HepG2 (cell line): Measurements from ENCODE around the gene NEURL2. TPM values are rescaled to one million over a fixed set of nuclear protein-coding genes. Genes with fewer than 3 reads are reported as not detected.

Experiments
- AKAP8 ChIP-seq: sonication (generic); formaldehyde crosslinking; IDR thresholded peaks from 2 replicates; pipeline ENCODE4 v1.5.1; 2020; ENCODE audit warnings: mild to moderate bottlenecking, missing genetic modification reagents
- ETV6 ChIP-seq: sonication (generic); formaldehyde crosslinking; conservative IDR thresholded peaks from 2 replicates; pipeline ENCODE4 v1.4.0; 2020; ENCODE audit warnings: missing genetic modification reagents
- FOXA3 ChIP-seq: IDR thresholded peaks from 2 replicates; pipeline ENCODE4 v1.6.1; 2016; ENCODE audit warnings: missing genetic modification reagents, missing compliant biosample characterization
- MTA3 ChIP-seq: sonication (generic); formaldehyde crosslinking; IDR thresholded peaks from 2 replicates; pipeline ENCODE4 v1.4.0; 2020; ENCODE audit warnings: missing genetic modification reagents
- NFKB2 ChIP-seq: sonication (generic); formaldehyde crosslinking; IDR thresholded peaks from 2 replicates; pipeline ENCODE4 v1.4.0; 2020; ENCODE audit warnings: missing genetic modification reagents, borderline replicate concordance
- SNAPC2 ChIP-seq: sonication (generic); formaldehyde crosslinking; IDR thresholded peaks from 2 replicates; pipeline ENCODE4 v1.8.1; 2022; ENCODE audit warnings: mild to moderate bottlenecking, missing genetic modification reagents
- SP140L ChIP-seq: sonication (generic); formaldehyde crosslinking; IDR thresholded peaks from 2 replicates; pipeline ENCODE4 v1.4.0; 2020; ENCODE audit warnings: missing genetic modification reagents, borderline replicate concordance
- TGIF2 ChIP-seq: IDR thresholded peaks from 2 replicates; pipeline ENCODE4 v1.6.1; 2016; ENCODE audit warnings: control low read depth, missing compliant biosample characterization
- ZBTB40 ChIP-seq, 2 experiments: fragments of 450-650 bp in 1 of 2; sonication (generic) in 1 of 2; formaldehyde crosslinking in 1 of 2; IDR thresholded peaks; 2 replicates each; pipeline versions ENCODE4 v1.6.1 to v1.8.0; 2016 to 2022; ENCODE audit warnings: antibody characterized with exemption in 1 of 2, mild to moderate bottlenecking in 1 of 2, missing genetic modification reagents in 1 of 2
- ZKSCAN8 ChIP-seq: IDR thresholded peaks from 2 replicates; pipeline ENCODE4 v1.6.1; 2016; ENCODE audit warnings: borderline replicate concordance, missing genetic modification reagents, missing compliant biosample characterization
- ZNF552 ChIP-seq: sonication (generic); formaldehyde crosslinking; IDR thresholded peaks from 2 replicates; pipeline ENCODE4 v1.9.0; 2022; ENCODE audit warnings: missing genetic modification reagents, mild to moderate bottlenecking, borderline replicate concordance
- ZNF589 ChIP-seq: sonication (generic); formaldehyde crosslinking; conservative IDR thresholded peaks from 2 replicates; pipeline ENCODE4 v1.8.0; 2022; ENCODE audit warnings: mild to moderate bottlenecking, moderate library complexity, missing genetic modification reagents
- ZNF720 ChIP-seq: sonication (generic); formaldehyde crosslinking; IDR thresholded peaks from 2 replicates; pipeline ENCODE4 v1.4.0; 2020; ENCODE audit warnings: missing genetic modification reagents
- ZNF776 ChIP-seq: sonication (generic); formaldehyde crosslinking; IDR thresholded peaks from 2 replicates; pipeline ENCODE4 v1.4.0; 2020; ENCODE audit warnings: mild to moderate bottlenecking, missing genetic modification reagents
- ZNF891 ChIP-seq: sonication (generic); formaldehyde crosslinking; IDR thresholded peaks from 2 replicates; pipeline ENCODE4 v1.5.0; 2020; ENCODE audit warnings: mild to moderate bottlenecking, missing genetic modification reagents
- ZZZ3 ChIP-seq: sonication (generic); formaldehyde crosslinking; IDR thresholded peaks from 2 replicates; pipeline ENCODE4 v1.4.0; 2020; ENCODE audit warnings: missing genetic modification reagents, mild to moderate bottlenecking, borderline replicate concordance
- polyA plus RNA-seq, 8 experiments: library from polyadenylated mRNA; depleted of rRNA in 3 of 8; stranded (reverse) in 7 of 8; unstranded in 1 of 8; fragments of >200 nt; fragmentation: Illumina TruSeq in 4 of 8; extraction: Trizol in 4 of 8; gene quantifications; 2 replicates each; pipeline versions ENCODE4 v1.2.1 to v1.2.3, GENCODE V29; 2011 to 2016; ENCODE audit warnings: low read depth in 4 of 8, missing spikeins in 1 of 8, mixed read lengths in 1 of 8; ENCODE audit not compliant: insufficient read depth in 1 of 8
- total RNA-seq, 5 experiments: library from RNA; depleted of rRNA; stranded (reverse); fragments of >200 nt; fragmentation: Illumina TruSeq; extraction: Trizol; gene quantifications; 2 replicates each; pipeline ENCODE4 v1.2.3, GENCODE V29; 2016; ENCODE audit warnings: low read depth in 1 of 5
- TF ChIP-seq, protein P1 (sequence below): sonication (generic); formaldehyde crosslinking; IDR thresholded peaks from 2 replicates; pipeline ENCODE4; 2020; ENCODE audit warnings: missing genetic modification reagents, mild to moderate bottlenecking, borderline replicate concordance

The NEURL2 gene
- total and polyA plus RNA-seq, 2 of the 13 experiments (the other 11 are each of a cell fraction or from before 2014, with no cell fraction given): 7.2 to 9.7 TPM

DNA sequence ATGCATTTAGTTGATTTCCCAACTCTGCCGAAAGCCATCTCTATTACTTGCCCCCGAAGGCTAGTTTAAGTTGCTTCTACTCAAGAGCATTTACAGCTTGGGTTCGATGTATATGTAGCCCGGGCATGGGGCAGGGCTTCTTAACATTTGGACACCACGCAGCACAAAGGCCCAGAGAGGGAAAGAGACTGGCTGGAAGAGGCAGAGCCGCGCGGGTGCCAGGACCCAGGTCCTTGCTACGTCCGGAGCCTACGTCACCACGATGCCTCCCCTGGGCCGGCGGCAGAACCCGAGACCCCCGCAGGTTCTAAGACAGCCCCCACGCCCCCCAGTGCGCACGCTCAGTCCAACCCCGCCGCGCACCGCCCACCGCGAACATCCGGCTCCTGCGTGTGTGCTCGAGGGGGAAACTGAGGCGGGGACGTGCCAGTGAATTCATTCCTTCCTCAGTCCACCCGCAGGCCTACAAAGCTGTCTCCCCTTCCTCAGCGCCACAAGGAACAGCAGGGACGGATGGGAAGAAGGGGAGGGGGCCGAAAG is 43.1 kb upstream of the NEURL2 start (continued):
- TF ChIP-seq ZBTB40 (IDR thresholded peaks at IDR 0.05) (no peak), ZBTB40 (CRISPR knock-in tag; IDR thresholded peaks at IDR 0.05) (no peak), SNAPC2 (CRISPR knock-in tag) (peak; percentile 16; the same call in 1 of the 2 replicates), SP140L (CRISPR knock-in tag) (no peak; the same call in 1 of the 2 replicates), ZNF589 (peak; percentile 10; the same call in 1 of the 2 replicates), NFKB2 (CRISPR knock-in tag) (no peak), AKAP8 (no peak), ZNF891 (CRISPR knock-in tag) (no peak), FOXA3 (CRISPR knock-in tag) (no peak), ZKSCAN8 (CRISPR knock-in tag) (no peak), ZNF552 (CRISPR knock-in tag) (no peak; the same call in 1 of the 2 replicates), ZNF720 (CRISPR knock-in tag) (no peak), MTA3 (CRISPR knock-in tag) (no peak), ETV6 (no peak), ZZZ3 (CRISPR knock-in tag) (0 out of 2 replicates have a peak, but pooled peaks have one; percentile 24), ZNF776 (no peak; the same call in 1 of the 2 replicates), TGIF2 (CRISPR knock-in tag) (no peak)
- TF ChIP-seq, protein P1, sequence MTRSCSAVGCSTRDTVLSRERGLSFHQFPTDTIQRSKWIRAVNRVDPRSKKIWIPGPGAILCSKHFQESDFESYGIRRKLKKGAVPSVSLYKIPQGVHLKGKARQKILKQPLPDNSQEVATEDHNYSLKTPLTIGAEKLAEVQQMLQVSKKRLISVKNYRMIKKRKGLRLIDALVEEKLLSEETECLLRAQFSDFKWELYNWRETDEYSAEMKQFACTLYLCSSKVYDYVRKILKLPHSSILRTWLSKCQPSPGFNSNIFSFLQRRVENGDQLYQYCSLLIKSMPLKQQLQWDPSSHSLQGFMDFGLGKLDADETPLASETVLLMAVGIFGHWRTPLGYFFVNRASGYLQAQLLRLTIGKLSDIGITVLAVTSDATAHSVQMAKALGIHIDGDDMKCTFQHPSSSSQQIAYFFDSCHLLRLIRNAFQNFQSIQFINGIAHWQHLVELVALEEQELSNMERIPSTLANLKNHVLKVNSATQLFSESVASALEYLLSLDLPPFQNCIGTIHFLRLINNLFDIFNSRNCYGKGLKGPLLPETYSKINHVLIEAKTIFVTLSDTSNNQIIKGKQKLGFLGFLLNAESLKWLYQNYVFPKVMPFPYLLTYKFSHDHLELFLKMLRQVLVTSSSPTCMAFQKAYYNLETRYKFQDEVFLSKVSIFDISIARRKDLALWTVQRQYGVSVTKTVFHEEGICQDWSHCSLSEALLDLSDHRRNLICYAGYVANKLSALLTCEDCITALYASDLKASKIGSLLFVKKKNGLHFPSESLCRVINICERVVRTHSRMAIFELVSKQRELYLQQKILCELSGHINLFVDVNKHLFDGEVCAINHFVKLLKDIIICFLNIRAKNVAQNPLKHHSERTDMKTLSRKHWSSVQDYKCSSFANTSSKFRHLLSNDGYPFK (CRISPR knock-in tag): no peak
